Muscle of leg (tissue), 11 donors: Measurements from ENCODE around the gene SAT2. TPM values are rescaled to one million over a fixed set of nuclear protein-coding genes. Genes with fewer than 3 reads are reported as not detected.
A peak's percentile ranks its signal among the peaks of the same experiment; 100 is the strongest.
"Not testable (repeated sequence)": the region's sequence is repeated elsewhere in the genome, so short reads cannot be mapped to it uniquely, and the experiment has no call there.

Experiments used
- DNase-seq: peaks from one replicate; pipeline ENCODE4 v3.0.0; 2013
- H3K27ac ChIP-seq: one replicate; pipeline ENCODE4 v1.5.1; 2013; ENCODE audit warnings: mild to moderate bottlenecking, low read length, control low read depth
- H3K27me3 ChIP-seq: one replicate; pipeline ENCODE4 v1.6.1; 2013; ENCODE audit warnings: low read length; ENCODE audit not compliant: control insufficient read depth, insufficient read depth
- H3K36me3 ChIP-seq: one replicate; pipeline ENCODE4 v1.6.1; 2013; ENCODE audit warnings: low read length; ENCODE audit not compliant: control insufficient read depth, insufficient read depth
- H3K4me1 ChIP-seq: one replicate; pipeline ENCODE4 v1.6.1; 2013; ENCODE audit warnings: low read length; ENCODE audit not compliant: control insufficient read depth, insufficient read depth
- H3K4me3 ChIP-seq: one replicate; pipeline ENCODE4 v1.5.1; 2013; ENCODE audit warnings: low read length, control low read depth
- H3K9me3 ChIP-seq: replicated peaks from 2 replicates; pipeline ENCODE4 v1.6.1; 2013; ENCODE audit warnings: low read depth, low read length; ENCODE audit not compliant: control insufficient read depth
- WGBS: methylation state at CpG from one replicate; pipeline ENCODE4 v1.1.5; 2013; ENCODE audit warnings: missing lambda C conversion rate; ENCODE audit not compliant: insufficient coverage; 5-methylcytosine and 5-hydroxymethylcytosine counted together
- polyA plus RNA-seq, 8 donors: library from polyadenylated mRNA; unstranded; fragments of 120-200 nt; gene quantifications; one replicate each; pipeline versions ENCODE4 v1.2.1 to v1.2.3, GENCODE V29; 2013; ENCODE audit warnings: inconsistent platforms in 1 of 8, low replicate concordance in 1 of 8; ENCODE audit not compliant: insufficient read length in 8 of 8, insufficient read depth in 1 of 8
- total RNA-seq: library from RNA; stranded (reverse); fragments of 120-200 nt; gene quantifications from one replicate; pipeline ENCODE4 v1.2.4, GENCODE V29; 2013

The SAT2 gene
- total and polyA plus RNA-seq, 9 donors: 61.5 to 82.1 (median 70.6) TPM

- not testable (repeated sequence) for H3K9me3 ChIP-seq, H3K4me3 ChIP-seq, H3K27ac ChIP-seq, H3K36me3 ChIP-seq, DNase-seq, H3K27me3 ChIP-seq
- H3K4me1 ChIP-seq: peaks cover 14% of the 10 kb centered on the region
- 98% methylated on average over 14 of the region's 16 CpGs for WGBS
These were observed 1.9 kb downstream of the SAT2 start for GRCh38 chr17:7625749-7626148.

GRCh38 chr17:7623661-7624060 lies 4.0 kb downstream of the SAT2 start:
- no CpG with 5 or more reads among the region's 5 CpGs for WGBS
- DNase-seq: no peak
- H3K4me3 ChIP-seq: no peak overlapping the region
- peaks cover 14% of the 10 kb centered on the region for H3K4me1 ChIP-seq
- no peak overlapping the region for H3K27ac ChIP-seq
- H3K36me3 ChIP-seq: peaks cover 6% of the 10 kb centered on the region
- H3K9me3 ChIP-seq: no peaks in the 10 kb centered on the region
- peaks cover 3% of the 10 kb centered on the region for H3K27me3 ChIP-seq

DNA sequence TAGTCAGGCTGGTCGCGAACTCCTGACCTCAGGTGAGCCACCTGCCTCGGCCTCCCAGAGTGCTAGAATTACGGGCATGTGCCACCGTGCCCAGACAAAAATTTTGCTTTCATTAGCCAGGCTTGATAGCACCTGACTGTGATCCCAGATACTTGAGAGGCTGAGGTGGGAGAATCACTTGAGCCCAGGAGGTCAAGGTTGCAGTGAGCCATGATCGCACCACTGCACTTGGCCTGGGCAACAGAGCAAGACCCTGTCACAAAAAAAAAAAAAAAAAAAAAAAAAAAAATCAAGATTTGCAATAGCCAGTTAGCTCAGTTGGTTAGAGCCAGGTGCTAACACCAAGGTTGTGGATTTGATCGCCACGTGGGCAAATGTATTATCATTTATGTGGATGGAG lies 6.8 kb downstream of the SAT2 start:
- no peak for DNase-seq
- no peak overlapping the region for H3K4me3 ChIP-seq
- no peaks in the 10 kb centered on the region for H3K9me3 ChIP-seq
- 95% methylated on average over 7 of the region's 8 CpGs for WGBS
- peaks cover 3% of the 10 kb centered on the region for H3K36me3 ChIP-seq
- peaks cover 3% of the 10 kb centered on the region for H3K27me3 ChIP-seq
- no peaks in the 10 kb centered on the region for H3K4me1 ChIP-seq
- no peak overlapping the region for H3K27ac ChIP-seq

DNA sequence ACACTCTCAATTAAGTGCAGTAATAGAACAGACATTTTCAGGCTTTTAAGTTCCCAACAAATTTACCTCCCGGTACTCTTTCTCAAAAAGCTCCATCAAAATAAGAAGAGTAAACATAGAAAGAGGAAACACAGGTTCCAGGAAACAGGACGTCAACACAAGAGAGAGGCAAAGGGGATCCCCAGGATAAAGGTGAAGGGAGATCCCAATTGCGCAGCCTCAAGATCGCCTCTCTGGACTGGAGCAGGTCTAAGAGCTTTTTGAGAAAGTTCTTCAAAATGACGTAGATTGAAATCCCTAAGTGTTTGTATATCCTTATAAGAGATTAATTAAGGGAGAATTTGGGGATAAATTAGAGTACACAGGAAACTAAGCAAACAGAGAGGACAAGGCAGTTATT lies 9.0 kb downstream of the SAT2 start:
- Histone ChIP-seq H3K9me3 (no peaks in the 10 kb centered on the region), H3K27me3 (peaks cover 3% of the 10 kb centered on the region), H3K27ac (no peak overlapping the region), H3K4me1 (peaks cover 6% of the 10 kb centered on the region), H3K36me3 (no peaks in the 10 kb centered on the region), H3K4me3 (no peak overlapping the region)
- DNase-seq: no peak
- 50% methylated on average over 1 of the region's 5 CpGs for WGBS

DNA sequence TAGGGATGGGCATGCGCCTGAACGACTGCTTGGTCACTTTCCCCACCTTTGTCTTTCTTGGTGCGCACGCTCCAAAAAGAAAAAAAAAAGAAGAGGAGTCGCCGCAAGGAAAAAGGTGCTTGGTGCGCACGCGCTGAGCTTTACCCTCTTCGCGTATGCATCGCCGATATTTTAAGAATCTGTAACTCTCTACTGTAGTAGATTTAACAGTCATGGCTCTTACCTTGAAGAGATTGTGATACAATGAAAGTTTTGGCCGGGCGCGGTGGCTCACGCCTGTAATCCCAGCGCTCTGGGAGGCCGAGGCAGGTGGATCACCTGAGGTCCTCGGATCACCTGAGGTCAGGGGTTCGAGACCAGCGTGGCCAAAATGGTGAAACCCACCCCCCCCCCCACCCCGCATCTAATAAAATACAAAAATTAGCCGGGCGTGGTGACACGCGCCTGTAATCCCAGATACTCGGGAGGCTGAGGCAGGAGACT lies 12.3 kb downstream of the SAT2 start:
- 7% methylated on average over 6 of the region's 28 CpGs for WGBS
- Histone ChIP-seq H3K27ac (peak overlapping the region; percentile 92), H3K36me3 (peaks cover 14% of the 10 kb centered on the region)

DNA sequence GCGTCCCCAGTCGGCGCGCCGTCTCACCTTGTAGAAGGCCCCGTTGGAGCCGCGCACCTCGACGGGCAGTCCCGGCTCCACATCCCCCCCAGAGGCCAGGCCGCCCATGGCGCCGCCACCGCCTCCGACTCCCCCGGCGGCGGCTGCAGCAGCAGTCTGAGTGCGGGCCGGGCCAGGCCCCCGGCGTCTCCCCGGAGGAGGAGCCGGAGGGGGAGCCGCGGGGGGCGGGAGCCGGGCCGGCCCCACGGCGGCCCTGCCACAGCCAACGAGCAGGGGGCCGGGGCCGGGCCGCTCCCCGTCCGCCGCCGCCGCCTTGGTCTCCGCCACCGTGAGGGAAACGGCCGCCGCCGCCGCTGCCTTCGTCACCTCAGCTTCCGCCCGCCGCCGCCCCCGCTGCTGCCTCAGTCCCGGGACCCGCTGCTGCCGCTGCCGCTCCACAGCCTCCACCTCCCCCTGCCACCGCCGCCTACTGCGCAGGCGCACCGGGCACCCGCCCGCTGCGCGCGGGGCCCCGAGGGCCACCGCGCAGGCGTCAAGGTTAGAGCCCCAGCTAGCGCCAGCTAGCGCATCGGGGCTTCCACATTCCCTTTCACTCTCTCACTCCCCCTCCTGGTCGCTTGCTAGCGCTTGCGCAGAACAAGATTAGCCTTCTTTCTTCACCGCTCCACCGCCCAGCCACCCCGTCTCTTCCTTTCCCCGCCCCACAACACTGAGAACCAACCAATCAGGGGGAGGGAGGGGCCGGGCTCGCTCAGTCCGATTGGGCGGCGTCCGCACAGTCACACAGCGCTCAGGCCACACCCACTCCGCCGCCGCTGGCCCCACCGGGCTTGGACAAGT lies 13.0 kb downstream of the SAT2 start, which contains the start of gene FXR2:
TSS of gene FXR2 (minus strand) at position 473 of the 840 bp plus-strand sequence. CDS start at position 108, 365 bp downstream.
- under 1% methylated on average over 74 of the region's 93 CpGs for WGBS

More for the DNA sequence above, 12.3 kb downstream of the SAT2 start:
- peaks cover 3% of the 10 kb centered on the region for H3K27me3 ChIP-seq
- H3K9me3 ChIP-seq: no peaks in the 10 kb centered on the region
- peak overlapping the region; percentile 50 for H3K4me3 ChIP-seq
- H3K4me1 ChIP-seq: peaks cover 14% of the 10 kb centered on the region
- no peak for DNase-seq

DNA sequence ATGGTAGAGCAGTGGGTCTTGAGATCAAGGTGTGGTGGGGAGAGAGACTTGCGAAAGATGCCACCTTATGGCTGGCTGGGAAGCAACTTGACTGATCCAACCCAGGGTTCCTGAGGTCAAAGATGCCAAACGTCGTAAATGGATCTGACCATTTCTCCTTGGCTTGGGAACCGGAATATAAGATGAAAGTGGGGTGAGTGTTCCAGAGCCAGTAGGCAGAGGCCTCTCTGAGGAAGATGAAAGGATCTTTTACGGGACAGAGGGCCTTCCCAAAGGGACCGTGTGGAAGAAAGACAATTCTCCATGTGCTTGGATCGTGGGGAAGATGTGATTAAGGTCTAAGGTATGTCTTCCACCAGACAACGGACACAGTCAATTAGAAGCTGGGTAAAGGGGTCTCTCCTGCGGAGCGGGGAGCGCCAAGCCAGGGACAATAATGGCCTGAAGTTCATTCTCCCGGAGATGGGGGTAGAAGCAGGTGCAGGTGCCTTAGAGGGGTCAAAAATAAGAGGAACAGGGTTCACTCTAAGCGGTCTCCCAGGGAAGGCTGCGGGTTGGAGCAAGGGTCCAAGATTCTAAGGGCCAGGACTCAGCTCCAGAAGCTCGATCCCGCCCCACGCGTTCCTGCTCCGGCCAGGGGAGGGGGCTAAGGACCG lies 13.7 kb downstream of the SAT2 start:
- peak; percentile 34 for DNase-seq
- no peaks in the 10 kb centered on the region for H3K9me3 ChIP-seq
- peak overlapping the region; percentile 84 for H3K4me3 ChIP-seq
- H3K36me3 ChIP-seq: peaks cover 21% of the 10 kb centered on the region
- peak overlapping the region; percentile 69 for H3K27ac ChIP-seq
- H3K27me3 ChIP-seq: no peaks in the 10 kb centered on the region
- peaks cover 14% of the 10 kb centered on the region for H3K4me1 ChIP-seq
- whole genome bisulfite sequencing: 7% methylated on average over 20 of the region's 20 CpGs

More for the DNA sequence above, 13.0 kb downstream of the SAT2 start, which contains the start of gene FXR2:
- H3K9me3 ChIP-seq: no peaks in the 10 kb centered on the region
- H3K4me1 ChIP-seq: peaks cover 14% of the 10 kb centered on the region
- H3K27ac ChIP-seq: peak within 1 kb of the TSS; percentile 92
- no peaks in the 10 kb centered on the region for H3K27me3 ChIP-seq
- H3K4me3 ChIP-seq: peak within 1 kb of the TSS; percentile 84
- DNase-seq: peak; percentile 100
- H3K36me3 ChIP-seq: peaks cover 18% of the 10 kb centered on the region

- H3K4me1 ChIP-seq: peaks cover 14% of the 10 kb centered on the region
- no peaks in the 10 kb centered on the region for H3K9me3 ChIP-seq
- DNase-seq: no peak
- H3K36me3 ChIP-seq: peaks cover 21% of the 10 kb centered on the region
- WGBS: 100% methylated on average over 1 of the region's 1 CpG
- H3K4me3 ChIP-seq: no peak overlapping the region
- H3K27ac ChIP-seq: no peak overlapping the region
- H3K27me3 ChIP-seq: no peaks in the 10 kb centered on the region
These were observed 15.4 kb downstream of the SAT2 start for GRCh38 chr17:7612294-7612640.

DNA sequence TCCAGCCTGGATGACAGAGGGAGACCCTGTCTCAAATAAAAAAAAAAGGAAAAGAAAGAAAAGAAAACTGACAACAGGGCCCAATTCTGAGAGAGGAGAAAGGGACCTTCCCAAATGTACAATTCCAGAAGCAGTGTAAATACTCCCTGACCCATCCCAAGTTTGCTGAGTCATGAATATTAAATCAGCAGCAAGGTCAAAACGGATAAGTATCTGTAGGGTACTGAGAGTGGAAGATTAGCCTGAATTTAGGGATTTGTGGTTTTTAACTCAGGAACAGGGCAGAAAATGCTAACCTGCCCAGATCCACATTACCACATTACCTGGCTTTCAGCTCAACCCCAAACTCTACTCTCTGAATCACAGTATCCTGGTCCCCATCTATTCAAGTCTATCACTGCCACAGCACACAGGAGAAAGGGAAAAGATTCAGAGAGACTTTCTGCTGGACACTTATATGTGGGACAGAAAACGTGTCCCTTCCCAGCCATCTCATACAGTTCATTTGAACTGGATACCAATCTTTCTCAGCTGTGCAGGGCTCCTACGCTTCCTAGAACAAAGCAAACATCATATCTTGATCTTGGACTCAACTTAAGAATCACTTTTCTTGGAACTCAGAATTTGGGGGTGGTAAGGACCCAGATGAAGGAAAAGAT lies 15.9 kb downstream of the SAT2 start:
- H3K27ac ChIP-seq: no peak overlapping the region
- no CpG with 5 or more reads among the region's 3 CpGs for WGBS
- H3K4me3 ChIP-seq: no peak overlapping the region
- DNase-seq: no peak
- H3K9me3 ChIP-seq: no peaks in the 10 kb centered on the region
- peaks cover 21% of the 10 kb centered on the region for H3K36me3 ChIP-seq
- no peaks in the 10 kb centered on the region for H3K27me3 ChIP-seq
- H3K4me1 ChIP-seq: peaks cover 14% of the 10 kb centered on the region

GRCh38 chr17:7610641-7611040 lies 17.0 kb downstream of the SAT2 start:
- Histone ChIP-seq H3K4me1 (peaks cover 14% of the 10 kb centered on the region), H3K27me3 (no peaks in the 10 kb centered on the region), H3K9me3 (no peaks in the 10 kb centered on the region), H3K4me3 (no peak overlapping the region), H3K36me3 (peaks cover 30% of the 10 kb centered on the region), H3K27ac (no peak overlapping the region)
- 100% methylated on average over 1 of the region's 2 CpGs for WGBS
- no peak for DNase-seq
